Activated T-helper 1 cell treated with Interleukin-2 at 50 U/mL for 16 hours (primary cell): ENCODE measurements around the gene PTPRN2.

Experiments
- DNase-seq: peaks from one replicate; pipeline ENCODE4 v3.0.0-alpha.2; 2020; ENCODE audit warnings: low read depth

The PTPRN2 gene

DNA sequence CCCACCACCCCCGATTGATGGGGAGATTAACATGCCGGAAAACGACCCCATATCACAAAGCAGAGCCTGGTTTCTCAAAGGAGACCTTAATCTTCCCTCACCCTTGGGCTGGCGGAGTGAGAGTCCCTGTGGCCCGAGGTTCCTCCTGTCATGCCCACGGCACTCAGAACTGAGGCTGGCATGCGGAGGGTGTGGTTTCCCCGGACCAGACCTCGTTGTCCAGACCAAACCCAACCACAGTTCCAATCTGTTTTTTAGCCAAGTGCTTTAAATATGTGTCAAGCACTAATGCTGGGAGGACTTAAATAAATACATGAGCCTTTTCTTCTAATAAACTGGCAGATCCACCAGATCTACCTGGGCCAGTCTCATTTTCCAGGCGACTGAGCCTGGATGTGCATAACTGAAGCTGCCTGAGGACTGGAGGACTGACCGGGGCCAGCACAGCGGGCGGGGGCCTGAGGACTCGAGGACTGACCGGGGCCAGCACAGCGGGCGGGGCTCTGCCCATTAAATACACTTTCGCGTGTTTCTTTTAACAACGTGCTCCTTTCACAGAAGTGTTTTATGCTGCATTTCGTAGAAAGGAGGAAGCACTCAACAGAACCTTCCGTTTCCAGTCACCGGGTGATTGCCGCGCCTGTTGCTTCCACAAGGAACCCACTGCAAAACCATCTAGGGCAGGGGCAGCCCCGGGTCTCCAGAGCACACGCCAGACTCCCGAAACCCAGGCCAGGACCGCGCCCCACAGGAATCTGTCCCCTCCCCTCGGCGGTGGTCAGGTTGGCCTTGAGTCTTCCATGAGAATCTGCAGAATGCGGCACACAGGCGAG is 334.6 kb downstream of the PTPRN2 start:
- DNase-seq = no peak

DNA sequence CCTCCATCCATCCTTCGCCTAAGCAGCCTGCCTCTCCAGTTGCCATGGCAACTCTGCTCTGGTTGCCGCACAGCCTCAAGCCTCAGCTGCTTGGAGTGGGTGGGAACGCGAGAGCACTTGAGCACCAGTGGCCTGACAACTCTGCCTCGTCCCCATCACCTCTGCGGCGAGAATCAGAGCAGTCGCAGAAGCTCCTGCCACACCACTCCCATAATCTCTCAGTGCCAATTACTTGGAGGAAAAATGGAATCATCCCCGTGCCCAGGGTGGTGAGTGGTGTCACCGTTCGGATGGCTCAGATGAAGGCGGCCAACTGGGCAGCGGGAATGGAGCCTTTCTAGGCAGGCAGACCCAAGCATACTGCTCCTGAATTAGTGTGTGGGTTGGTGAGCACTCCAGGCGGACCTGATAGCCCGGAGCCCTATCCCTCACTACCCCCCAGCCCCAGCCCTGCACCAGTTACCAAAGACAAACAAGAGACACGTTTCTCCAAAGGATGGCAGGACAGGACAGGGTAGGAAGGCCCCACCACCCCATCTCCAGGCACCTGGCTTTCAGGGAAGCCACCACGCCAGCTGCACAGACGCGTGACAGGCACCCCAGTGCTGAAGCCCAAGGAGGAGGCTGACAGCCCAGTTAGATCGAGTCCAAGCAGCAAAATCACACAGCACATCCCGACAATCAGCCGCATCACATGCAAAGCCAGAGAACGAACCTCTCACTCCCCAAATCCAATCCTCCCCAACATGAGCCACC is 335.4 kb downstream of the PTPRN2 start:
- DNase-seq = no peak

DNA sequence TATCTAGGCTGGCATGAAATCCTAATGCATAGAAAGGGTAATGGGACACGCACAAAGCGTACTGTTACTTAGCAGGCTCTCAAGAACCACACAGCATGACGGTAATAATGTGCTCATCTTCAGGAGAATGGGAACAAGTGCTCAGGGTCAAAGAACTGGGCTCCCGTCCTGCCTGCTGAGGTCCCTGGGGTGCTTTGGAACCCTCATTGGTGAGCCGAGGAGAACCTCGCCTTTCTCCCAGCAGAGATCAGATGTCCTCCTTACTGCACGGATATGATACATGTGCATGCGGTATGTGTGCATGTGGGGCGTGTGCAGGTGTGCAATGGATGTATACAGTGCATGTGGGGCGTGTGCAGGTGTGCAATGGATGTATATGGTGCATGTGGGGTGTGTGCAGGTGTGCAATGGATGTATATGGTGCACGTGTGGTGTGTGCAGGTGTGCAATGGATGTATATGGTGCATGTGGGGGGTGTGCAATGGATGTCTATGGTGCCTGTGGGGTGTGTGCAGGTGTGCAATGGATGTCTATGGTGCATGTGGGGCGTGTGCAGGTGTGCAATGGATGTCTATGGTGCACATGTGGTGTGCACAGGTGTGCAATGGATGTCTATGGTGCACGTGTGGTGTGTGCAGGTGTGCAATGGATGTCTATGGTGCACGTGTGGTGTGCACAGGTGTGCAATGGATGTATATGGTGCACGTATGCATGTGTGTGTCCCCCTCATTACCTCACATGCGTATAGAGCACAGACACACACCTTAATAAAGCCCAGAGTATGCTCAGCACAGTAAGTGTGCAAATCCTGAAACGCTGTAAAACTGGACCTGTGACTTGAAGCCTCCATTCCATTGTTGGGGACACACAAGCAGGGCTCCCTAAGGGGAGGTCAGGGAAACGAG is 336.3 kb downstream of the PTPRN2 start:
- no peak for DNase-seq

DNA sequence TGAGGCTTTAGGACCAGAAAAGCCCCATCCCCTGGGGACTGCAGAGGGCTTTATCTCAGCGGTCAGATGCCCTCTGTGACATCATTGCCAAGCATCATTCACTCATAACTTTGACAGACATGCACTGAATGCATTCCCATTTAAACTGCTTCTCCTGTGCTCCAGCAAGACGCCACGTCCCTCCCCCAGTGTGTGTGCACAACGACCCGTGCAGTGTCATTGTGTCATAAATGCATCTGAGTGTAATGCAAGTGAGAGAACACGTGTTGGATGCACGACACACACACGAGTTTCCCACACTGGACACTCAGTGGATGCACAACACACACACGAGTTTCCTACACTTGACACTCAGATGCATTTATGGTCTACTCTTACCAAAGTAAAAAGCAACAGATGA is 337.9 kb downstream of the PTPRN2 start:
- DNase-seq = no peak

DNA sequence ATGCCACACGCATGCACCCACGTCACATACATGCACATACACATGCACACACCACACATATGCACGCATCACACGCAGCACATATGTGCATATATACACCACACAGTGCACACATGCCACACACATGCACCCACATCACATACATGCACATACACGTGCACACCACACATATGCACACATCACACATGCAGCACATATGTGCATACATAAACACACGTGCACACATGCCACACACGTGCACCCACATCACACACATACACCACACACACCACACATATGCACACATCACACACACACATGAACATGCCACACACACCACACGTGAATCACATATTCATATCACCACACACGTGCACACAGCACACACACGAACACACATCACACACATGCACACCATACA is 338.8 kb downstream of the PTPRN2 start:
- DNase-seq = no peak

DNA sequence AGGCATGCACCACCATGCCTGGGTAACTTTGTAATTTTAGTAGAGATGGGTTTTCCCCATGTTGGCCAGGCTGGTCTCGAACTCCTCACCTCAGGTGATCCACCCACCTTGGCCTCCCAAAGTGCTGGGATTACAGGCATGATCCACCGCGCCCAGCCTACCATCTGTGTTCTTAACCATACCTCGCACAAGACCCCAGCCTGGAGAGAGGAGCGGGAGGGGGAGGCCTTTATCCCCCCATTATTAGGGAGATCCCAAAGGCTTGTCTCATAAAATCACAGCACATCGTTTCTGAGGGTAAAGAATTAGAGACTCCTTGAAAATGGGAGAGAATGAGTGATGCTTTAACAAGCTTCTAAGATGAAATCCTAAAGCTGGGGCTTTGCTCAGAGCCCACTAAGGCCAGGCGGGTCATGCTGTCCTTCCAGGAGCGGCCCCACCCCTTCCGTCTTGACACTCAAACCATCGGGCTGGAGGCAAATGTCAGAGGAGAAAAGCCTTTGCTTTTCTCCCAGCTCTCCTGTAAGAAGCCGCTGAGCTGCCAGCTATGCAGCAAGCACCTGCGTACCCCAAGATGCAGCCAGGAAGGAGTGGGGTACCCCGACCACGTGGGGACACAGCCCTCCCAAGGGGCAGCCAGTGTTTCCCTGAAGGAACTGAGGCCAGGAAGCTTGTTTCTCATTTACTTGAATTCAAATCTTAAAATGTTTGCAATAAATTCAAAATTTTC is 339.7 kb downstream of the PTPRN2 start:
- no peak for DNase-seq

DNA sequence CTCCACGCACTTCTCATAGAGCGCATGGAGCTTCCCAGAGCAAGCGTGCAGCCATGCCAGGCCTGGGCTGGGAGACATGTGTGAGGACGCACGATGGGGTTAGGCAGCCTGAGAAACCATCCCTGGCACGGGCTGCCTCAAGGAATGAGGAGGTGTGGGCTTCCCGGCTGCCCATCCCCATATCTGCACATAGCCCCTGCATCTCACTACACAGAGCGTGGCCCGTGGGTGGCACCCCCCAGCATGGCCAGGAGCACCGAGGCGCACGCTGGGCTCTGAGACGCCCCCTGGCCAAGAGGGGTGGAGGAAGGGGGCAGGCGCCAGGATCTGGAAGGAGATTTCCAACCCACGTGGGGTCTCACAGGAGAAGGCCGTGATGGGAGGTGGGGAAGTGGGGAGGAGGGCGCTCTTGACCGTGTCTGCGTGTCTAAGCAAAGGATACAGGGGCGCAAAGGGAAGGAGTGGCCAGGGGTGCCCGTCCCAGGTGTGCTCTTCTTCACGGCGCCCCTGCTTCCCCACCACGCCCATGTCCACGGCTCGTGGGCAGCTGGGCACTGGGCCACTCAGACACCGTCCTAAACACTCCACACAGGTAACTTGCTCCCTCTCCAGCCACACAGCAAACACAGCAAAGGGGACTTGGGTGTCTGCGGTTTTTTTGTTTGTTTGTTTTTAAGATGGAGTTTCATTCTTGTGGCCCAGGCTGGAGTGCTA is 340.5 kb downstream of the PTPRN2 start:
- DNase-seq = no peak

DNA sequence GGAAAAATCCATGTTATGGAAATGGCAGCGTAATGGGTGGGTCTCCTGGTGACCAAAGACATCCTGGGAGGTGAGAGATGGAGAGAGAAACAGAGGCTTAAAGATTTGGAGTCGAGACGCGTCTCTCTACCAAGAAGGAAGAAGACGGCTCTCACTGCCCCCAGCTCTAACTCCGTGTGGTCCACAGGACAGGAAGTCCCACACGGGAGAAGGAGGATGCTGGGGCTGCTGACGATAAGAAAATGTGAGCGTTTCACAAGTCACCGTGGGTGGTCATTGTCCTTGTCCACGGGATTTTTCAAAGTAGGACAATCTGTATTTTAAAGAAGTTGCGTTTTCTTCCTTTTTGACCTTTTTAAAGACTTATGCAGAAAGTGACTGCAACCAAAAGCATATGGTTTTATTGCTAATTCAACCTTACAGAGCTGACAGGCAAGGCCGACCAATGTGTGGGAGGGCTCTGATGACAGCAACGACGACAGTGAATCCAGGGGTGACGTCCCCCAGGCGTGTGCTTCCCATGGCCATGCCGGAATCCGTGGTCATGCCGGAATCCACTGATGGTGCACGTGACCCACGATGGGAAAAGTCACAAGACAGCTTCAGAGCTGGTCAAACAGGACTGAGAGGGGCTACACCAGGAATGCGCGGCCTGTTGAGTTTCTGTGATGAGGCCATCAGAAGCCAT is 341.2 kb downstream of the PTPRN2 start:
- no peak for DNase-seq

DNA sequence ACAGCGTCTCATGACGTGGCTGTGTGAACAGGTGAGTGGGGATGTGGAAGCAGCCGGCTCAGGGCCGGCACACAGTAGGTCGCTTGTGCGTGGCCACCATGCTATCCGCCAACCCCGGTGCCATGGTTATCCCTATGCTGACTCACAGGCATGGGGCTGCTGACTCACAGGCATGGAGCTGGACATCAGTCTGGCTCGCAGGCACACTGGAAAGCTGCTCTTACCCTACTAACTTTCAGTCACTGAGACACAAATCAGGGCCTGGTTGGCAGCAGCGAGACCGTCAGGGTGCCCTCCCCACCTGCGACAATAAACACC is 341.9 kb downstream of the PTPRN2 start:
- DNase-seq = no peak

DNA sequence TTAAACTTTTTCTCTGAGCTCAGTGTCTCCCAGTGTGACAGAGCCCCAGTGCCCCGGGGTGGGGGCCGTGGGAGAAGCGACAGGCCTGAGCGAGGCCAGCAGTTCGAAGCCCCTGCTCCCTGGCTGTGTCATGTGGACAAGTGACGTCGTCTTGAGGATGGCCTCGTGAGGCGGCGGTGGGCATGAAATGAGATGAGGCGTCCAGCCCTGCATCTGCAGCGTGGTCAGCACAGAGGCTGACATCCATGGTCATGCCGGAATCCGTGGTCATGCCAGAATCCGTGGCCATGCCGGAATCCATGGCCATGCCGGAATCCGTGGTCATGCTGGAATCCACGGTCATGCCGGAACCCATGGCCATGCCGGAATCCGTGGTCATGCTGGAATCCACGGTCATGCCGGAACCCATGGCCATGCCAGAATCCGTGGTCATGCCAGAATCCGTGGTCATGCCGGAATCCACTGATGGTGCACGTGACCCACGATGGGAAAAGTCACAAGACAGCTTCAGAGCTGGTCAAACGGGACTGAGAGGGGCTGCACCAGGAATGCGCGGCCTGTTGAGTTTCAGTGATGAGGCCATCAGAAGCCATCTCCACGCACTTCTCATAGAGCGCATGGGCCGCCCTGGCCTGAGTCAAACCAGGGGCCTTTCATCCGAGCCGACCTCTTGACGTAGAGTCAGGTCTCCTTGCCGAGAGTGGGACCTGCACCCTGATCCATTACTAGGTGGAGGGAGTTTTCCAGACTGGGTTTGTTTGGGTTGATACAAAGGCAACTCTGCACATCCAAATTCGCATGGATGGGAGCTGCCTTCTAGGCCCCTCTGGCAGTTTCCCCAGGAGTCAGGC is 342.5 kb downstream of the PTPRN2 start:
- DNase-seq = no peak

DNA sequence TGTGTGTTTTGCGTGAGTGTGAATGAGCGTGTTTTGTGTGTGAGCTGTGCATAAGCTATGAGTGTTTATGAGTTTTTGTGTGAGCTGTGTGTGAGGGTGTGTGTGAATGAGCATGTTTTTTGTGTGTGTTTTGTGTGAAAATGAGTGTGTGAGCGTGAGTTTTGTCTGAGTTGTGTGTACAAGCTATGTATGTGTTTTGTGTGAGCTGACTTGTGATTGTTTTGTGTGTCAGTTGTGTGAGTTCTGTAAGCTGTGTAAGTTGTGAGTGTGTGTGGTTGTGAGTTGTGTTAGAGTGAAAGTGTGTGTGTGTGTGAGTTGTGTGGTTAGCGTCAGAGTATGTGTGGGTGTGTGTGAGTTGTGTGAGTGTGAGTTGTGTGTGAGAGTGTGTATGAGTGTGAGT is 343.2 kb downstream of the PTPRN2 start:
- no peak for DNase-seq

DNA sequence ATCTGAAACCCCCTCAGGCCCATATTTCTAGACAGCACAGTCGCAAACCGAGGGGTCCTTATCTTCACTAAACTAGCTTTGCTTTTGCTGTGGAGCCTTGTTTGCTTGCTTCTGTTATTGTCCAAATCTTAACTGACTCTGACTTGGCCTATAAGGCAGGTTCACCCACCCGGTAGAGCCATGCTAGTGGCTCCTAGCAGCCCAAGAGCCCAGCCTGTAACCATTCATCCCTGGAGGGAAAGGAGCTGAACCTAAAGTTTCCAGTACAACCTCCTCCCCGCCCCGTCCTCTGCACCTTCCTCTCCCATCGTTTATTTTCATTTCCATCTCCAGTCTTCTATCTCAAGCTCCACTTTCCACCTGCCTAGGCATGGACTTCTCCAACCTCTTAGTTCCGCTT is 345.7 kb downstream of the PTPRN2 start:
- no peak for DNase-seq

DNA sequence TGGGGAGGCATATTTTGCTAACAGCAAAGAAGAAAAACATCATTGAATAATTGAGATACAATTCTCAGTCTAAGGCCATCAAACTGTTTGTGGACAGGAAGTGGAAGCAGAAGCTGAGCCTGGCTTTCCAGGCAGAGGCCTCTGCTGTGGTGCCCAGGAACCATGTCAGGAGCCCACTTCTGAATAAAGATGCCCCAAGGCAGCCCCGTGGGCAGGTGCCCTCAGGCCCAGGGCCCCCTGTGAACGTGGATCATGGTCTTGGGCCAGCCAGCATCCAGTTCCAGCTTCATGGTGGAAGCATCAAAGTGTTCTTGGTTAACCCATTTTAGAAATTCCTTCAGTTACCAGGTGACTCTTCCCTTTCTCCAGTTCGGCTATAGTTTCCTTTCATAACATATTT is 346.8 kb downstream of the PTPRN2 start:
- no peak for DNase-seq

DNA sequence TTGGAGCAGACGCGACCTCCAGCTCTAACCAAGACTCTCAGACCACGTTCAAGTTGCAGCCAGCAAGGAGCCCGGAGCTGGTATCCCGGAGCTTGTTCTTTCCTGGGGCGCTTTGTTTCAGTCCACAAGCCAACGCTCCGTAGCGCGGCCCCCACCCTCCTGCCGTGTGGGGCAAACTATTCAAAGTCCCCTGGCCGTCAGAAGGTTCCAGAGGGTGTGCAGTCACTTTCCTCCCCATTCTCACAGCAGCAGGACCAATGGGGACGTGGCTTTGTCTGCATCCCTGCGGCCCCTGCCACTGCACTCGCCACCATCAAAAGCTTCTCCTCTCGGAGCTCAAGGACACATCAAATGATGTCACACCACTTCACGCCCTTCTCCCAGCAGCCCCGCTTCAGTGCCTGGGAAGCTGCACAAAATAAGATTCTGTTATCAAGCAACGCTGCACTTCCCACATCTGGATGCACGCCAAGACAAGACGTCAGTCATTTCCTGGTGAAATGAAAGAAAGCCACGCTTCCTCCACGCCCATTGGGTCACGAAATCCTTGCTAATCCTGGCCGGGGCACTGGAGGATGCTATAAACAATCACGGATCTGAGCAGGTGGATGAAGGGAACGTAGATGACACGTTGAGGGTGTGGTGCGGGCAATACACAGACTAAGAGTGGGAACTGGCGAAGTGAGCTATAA is 348.2 kb downstream of the PTPRN2 start:
- DNase-seq = no peak

DNA sequence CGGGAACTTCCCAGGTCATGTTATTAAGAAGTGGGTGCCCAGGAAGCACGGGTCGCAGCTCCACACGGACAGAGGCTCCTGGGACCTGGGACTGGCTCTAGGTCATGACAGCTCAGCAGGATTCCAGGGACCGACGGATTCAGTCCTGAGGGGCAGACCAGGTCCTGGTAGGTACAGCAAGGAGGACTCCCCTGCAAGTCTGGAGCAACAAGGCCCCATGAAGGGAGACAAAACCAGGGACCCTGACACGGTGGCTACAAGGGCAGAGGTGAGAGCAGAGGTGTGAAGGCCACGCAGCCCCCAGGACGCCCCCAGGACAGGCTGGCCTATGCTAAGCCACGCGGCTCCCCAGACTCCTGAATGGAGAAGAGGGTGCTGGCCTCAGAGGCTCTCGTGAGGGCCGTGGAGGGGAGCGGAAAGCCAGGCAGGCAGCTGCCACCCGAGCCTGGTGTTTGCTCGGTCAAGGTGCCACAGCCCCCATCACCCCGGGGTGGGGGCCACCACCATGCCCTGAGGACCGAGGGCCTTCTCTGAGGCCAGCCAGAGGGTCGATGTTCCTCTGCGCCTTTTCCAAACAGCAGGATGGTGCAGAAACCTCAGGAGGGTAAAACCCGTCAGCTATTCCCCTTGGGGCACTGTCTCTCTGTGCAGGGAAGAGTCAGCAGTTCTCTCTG is 348.9 kb downstream of the PTPRN2 start:
- no peak for DNase-seq

DNA sequence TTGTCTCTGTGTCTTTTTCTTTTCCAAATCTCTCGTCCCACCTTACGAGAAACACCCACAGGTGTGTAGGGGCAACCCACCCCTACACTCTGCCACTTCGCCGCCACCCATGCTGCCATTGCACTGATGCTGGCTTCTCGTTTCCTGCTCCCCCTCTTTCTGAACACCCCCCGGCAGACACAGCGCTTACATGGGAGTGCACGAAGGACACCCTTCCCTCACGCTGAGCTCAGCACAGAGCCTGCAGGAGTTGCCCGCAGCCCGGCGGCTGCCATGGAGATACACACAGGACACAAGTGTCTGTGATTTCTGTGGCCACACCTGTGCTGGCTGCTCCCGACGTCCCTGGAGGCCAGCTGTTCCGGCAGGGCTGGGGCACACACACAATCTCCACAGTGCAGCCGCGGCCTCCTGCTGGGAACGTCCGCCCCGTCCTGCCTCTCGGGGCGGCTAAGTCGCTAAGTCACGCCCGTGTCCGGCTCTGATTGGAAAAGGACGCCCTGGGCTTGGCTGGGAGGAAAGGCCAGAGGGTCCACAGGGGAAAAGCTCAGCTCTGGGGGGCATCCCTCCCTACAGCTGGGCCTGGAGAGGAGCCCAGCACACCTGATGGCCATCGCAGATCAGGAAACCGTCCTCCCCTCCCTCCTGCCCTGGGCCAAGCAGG is 349.8 kb downstream of the PTPRN2 start:
- DNase-seq = no peak

- DNase-seq = no peak
Observed at GRCh38 chr7:158236400-158236799, 351.2 kb downstream of the PTPRN2 start.

DNA sequence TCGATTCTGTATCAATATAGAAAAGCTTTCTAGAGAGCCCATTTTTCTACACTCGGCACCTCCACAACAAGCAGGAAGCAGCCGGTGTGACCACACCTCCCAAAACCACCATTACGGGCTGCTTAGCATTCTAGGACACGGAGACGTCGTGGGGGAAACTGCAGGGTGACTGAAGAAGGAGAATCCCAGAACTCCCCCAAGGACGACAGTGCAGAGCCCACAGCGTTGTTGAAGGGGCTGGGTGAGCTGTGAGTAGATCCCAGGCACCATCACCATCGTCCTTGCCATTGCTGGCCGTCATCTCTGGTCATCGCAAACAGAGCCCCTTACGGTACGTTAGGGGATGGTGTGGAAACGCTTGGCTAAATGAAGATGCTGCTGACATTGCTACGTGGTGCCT is 351.8 kb downstream of the PTPRN2 start:
- DNase-seq = no peak
